Panc1 (cell line): ENCODE results near the gene ZDHHC19.

Experiments used
- POLR2AphosphoS5 ChIP-seq: IDR thresholded peaks from 2 replicates; pipeline ENCODE4 v1.6.1; 2012; ENCODE audit warnings: mild to moderate bottlenecking, low read depth, low read length, moderate library complexity
- TF ChIP-seq, protein P1 (sequence below): fragments of 450-650 bp; IDR thresholded peaks from 2 replicates; pipeline ENCODE4 v1.5.1; 2017; ENCODE audit warnings: mild to moderate bottlenecking
- TF ChIP-seq, protein P2 (sequence below), 2 experiments: IDR thresholded peaks; 2 replicates each; pipeline ENCODE4 v1.6.1; 2011 to 2012; ENCODE audit warnings: low read depth in 2 of 2, control low read depth in 1 of 2, low read length in 1 of 2, mild to moderate bottlenecking in 1 of 2, moderate library complexity in 1 of 2; ENCODE audit not compliant: insufficient read depth in 1 of 2

DNA sequence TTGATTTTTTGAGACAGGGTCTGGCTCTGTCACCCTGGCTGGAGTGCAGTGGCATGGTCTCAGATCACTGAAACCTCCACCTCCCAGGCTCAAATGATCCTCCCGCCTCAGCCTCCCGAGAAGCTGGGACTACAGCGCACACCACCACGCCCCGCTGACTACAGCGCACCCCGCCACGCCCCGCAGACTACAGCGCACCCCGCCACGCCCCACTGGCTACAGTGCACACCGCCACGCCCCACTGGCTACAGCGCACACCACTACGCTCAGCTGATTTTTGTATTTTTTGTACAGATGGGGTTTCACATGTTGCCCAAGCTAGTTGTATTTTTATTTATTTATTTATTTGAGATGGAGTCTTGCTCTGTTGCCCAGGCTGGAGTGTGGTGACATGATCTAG, 40.7 kb upstream of the ZDHHC19 start:
- TF ChIP-seq, protein P1, sequence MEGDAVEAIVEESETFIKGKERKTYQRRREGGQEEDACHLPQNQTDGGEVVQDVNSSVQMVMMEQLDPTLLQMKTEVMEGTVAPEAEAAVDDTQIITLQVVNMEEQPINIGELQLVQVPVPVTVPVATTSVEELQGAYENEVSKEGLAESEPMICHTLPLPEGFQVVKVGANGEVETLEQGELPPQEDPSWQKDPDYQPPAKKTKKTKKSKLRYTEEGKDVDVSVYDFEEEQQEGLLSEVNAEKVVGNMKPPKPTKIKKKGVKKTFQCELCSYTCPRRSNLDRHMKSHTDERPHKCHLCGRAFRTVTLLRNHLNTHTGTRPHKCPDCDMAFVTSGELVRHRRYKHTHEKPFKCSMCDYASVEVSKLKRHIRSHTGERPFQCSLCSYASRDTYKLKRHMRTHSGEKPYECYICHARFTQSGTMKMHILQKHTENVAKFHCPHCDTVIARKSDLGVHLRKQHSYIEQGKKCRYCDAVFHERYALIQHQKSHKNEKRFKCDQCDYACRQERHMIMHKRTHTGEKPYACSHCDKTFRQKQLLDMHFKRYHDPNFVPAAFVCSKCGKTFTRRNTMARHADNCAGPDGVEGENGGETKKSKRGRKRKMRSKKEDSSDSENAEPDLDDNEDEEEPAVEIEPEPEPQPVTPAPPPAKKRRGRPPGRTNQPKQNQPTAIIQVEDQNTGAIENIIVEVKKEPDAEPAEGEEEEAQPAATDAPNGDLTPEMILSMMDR, result no peak
- no peak for TF ChIP-seq POLR2AphosphoS5
- TF ChIP-seq, protein P2, sequence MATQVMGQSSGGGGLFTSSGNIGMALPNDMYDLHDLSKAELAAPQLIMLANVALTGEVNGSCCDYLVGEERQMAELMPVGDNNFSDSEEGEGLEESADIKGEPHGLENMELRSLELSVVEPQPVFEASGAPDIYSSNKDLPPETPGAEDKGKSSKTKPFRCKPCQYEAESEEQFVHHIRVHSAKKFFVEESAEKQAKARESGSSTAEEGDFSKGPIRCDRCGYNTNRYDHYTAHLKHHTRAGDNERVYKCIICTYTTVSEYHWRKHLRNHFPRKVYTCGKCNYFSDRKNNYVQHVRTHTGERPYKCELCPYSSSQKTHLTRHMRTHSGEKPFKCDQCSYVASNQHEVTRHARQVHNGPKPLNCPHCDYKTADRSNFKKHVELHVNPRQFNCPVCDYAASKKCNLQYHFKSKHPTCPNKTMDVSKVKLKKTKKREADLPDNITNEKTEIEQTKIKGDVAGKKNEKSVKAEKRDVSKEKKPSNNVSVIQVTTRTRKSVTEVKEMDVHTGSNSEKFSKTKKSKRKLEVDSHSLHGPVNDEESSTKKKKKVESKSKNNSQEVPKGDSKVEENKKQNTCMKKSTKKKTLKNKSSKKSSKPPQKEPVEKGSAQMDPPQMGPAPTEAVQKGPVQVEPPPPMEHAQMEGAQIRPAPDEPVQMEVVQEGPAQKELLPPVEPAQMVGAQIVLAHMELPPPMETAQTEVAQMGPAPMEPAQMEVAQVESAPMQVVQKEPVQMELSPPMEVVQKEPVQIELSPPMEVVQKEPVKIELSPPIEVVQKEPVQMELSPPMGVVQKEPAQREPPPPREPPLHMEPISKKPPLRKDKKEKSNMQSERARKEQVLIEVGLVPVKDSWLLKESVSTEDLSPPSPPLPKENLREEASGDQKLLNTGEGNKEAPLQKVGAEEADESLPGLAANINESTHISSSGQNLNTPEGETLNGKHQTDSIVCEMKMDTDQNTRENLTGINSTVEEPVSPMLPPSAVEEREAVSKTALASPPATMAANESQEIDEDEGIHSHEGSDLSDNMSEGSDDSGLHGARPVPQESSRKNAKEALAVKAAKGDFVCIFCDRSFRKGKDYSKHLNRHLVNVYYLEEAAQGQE (IDR thresholded peaks at IDR 0.05; ENCODE audit: insufficient read depth in 1 of 2, low read depth in 2 of 2, low read length in 1 of 2), result no peak
